GM19351 (cell line): Measurements from ENCODE around the gene ALG2.
"Not testable (repeated sequence)": the region's sequence is repeated elsewhere in the genome, so short reads cannot be mapped to it uniquely, and the experiment has no call there.

Experiments used
- ATAC-seq: cut with Tn5 transposase; IDR thresholded peaks from one replicate; pipeline ENCODE4 v1.9.1; 2021; ENCODE audit warnings: mild to moderate bottlenecking, moderate library complexity; ENCODE audit not compliant: unreplicated experiment

The ALG2 gene

GRCh38 chr9:99238331-99238730, 16.6 kb upstream of the ALG2 start:
- no peak for ATAC-seq

GRCh38 chr9:99237849-99238248, 16.1 kb upstream of the ALG2 start:
- not testable (repeated sequence) for ATAC-seq

- ATAC-seq: no peak
Measured at GRCh38 chr9:99237356-99237755, 15.6 kb upstream of the ALG2 start.

- peak; percentile 95 for ATAC-seq
Measured at GRCh38 chr9:99235926-99236634, 14.3 kb upstream of the ALG2 start.

GRCh38 chr9:99235069-99235468, 13.3 kb upstream of the ALG2 start:
- ATAC-seq: no peak

GRCh38 chr9:99234618-99235017, 12.9 kb upstream of the ALG2 start:
- no peak for ATAC-seq

- ATAC-seq: no peak
Measured at GRCh38 chr9:99231711-99232110, 10.0 kb upstream of the ALG2 start.

- ATAC-seq: no peak
Measured at GRCh38 chr9:99230206-99230605, 8.5 kb upstream of the ALG2 start.

- ATAC-seq: no peak
Measured at GRCh38 chr9:99226054-99226453, 4.3 kb upstream of the ALG2 start.

- no peak for ATAC-seq
Measured at GRCh38 chr9:99224445-99224844, 2.7 kb upstream of the ALG2 start.

- ATAC-seq: peak; percentile 24
Measured at GRCh38 chr9:99222416-99223270, 901 bp upstream of the ALG2 start.

- no peak for ATAC-seq
Measured at GRCh38 chr9:99221266-99221620, 499 bp downstream of the ALG2 start.

GRCh38 chr9:99220011-99220410, 1.7 kb downstream of the ALG2 start:
- no peak for ATAC-seq

- ATAC-seq: no peak
Measured at GRCh38 chr9:99216073-99216472, 5.7 kb downstream of the ALG2 start.

- no peak for ATAC-seq
Measured at GRCh38 chr9:99213197-99213596, 8.5 kb downstream of the ALG2 start.

- ATAC-seq: no peak
Measured at GRCh38 chr9:99211746-99212145, 10.0 kb downstream of the ALG2 start.

- ATAC-seq: no peak
Measured at GRCh38 chr9:99210572-99210971, 11.2 kb downstream of the ALG2 start.

- no peak for ATAC-seq
Measured at GRCh38 chr9:99201603-99202002, 20.1 kb downstream of the ALG2 start.

GRCh38 chr9:99199938-99200539, 21.7 kb downstream of the ALG2 start:
- no peak for ATAC-seq

- ATAC-seq: no peak
Measured at GRCh38 chr9:99197987-99198386, 23.8 kb downstream of the ALG2 start.

GRCh38 chr9:99197124-99197630, 24.6 kb downstream of the ALG2 start:
- no peak for ATAC-seq

GRCh38 chr9:99196484-99196883, 25.3 kb downstream of the ALG2 start:
- ATAC-seq: not testable (repeated sequence)
